CD4-positive, alpha-beta T cell treated with Interleukin-4 for 4 hours (primary cell): ENCODE measurements around the gene RHBDL3.

Experiments
- DNase-seq: peaks from one replicate; pipeline ENCODE4 v3.0.0-alpha.2; 2020

The RHBDL3 gene

DNA sequence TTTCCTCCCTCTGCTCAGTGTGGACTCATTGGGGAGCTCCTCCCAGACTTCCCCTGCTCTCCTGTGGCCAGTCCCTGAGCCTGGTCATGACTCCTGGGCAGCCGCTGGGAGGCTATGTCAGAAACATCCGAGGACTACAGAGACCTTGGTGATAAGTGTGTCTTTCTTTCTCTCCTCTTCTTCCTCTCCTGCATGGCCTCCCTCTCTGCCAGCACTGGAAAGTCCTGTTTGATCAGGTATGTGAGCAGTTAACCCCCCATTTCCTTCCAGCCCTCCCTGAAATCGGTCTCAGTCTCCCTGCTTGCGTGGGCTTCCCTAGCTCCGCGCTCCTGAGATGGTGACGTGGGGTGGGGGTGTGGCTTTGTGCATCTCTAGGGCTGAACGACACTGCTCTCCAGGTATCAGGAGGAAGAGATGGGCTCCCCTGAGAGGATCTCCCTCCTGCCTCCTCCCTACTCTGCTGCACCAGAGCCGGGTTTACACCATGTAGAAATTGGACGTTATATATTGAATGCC lies 2.1 kb downstream of the RHBDL3 start:
- no peak for DNase-seq

DNA sequence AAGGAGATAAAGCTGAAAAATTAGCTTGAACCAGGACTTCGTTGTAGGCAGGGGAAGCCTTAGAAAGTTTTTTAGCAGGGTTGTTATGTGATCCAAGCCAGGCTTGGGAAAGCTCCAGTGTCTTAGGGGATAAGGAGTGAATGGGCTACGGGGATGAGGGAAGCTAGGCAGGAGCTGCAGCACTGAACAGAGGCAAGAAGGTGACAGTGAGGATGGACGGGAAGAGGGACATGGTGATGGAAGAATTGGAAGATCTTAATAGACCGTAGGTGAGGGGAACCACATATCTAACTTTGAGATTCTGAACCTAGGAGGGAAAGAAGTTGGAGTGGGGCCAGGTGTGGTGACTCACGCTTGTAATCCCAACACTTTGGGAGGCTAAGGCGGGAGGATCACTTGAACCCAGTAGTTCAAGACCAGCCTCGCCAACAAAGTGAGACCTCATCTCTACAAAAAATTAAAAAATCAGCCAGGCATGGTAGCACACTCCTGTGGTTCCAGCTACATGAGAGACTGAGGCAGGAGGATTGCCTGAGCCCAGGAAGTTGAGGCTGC lies 3.2 kb downstream of the RHBDL3 start:
- no peak for DNase-seq

DNA sequence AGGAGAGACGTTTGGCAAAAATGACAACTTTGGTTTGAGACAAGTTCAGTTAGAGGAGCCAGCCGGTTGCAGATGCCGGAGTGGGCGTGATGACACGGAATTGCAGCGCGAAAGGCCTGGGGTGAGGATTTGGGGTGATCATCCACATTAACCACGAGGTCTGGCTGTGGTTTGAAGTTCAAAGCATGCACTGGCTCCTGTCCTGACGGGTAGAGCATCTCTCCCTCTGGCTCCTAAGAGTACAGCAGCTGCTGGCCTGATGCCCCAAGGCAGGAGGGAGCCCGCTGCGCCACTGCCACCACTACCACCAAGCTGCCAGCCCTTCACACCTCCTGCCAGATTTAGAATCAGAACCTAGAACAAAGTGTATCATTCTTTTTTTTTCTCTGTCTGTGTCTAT lies 3.7 kb downstream of the RHBDL3 start:
- no peak for DNase-seq

DNA sequence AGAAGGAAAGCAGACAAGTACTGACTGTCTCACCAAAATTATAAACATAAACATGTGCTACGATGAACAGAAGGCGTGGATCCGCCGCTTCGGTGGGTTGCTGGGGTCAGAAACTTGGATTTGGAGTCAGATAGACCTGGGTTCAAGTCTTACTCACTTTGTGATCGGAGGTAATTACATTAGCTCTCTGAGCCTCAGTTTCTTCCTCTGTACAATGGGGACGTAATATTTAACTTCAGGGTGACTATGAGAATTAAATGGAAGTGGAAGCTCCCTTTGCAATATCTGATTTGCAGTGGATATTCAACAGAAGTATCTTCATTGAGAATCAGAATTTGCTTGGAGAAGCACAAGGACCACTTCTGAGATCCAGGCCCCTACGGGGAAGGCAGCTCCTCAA lies 6.2 kb downstream of the RHBDL3 start:
- DNase-seq: no peak

DNA sequence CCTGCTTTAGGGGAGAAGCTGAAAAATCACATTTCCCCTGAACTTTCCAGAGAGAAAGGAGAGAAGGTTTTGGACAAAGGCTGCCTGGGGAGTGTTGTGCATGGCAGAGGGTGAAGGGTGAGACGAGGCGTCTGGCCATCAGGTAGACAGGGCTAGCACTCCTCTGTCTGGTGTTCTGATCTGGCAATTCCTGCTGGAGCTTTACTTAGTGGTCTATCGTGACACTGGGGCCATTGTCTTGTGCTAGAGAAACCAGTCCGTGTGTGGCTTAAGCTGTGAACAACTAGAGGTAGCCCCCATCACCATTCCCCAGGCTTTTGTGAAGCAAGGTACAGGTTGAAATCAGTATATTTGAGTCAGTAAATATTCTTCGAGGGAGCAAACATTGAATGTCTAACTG lies 8.5 kb downstream of the RHBDL3 start:
- no peak for DNase-seq

DNA sequence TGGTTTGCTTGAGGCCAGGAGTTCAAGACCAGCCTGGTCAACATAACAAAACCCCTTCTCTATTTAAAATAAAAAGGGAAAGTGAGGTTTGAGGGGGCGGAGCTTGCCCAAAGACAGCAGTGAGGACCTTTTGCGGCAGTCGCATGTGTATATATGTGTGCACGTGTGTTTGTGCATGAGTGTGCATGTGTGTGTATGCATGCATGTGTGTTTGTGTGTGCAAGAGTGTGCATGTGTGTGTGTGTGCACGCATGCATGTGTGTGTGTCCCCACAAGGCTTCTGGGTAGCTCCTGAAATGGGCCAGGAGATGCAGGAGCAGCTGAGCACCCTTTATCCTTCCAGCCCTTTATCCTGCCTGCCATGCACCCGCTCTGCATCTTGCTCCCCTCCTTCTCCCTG lies 9.0 kb downstream of the RHBDL3 start:
- DNase-seq: no peak

DNA sequence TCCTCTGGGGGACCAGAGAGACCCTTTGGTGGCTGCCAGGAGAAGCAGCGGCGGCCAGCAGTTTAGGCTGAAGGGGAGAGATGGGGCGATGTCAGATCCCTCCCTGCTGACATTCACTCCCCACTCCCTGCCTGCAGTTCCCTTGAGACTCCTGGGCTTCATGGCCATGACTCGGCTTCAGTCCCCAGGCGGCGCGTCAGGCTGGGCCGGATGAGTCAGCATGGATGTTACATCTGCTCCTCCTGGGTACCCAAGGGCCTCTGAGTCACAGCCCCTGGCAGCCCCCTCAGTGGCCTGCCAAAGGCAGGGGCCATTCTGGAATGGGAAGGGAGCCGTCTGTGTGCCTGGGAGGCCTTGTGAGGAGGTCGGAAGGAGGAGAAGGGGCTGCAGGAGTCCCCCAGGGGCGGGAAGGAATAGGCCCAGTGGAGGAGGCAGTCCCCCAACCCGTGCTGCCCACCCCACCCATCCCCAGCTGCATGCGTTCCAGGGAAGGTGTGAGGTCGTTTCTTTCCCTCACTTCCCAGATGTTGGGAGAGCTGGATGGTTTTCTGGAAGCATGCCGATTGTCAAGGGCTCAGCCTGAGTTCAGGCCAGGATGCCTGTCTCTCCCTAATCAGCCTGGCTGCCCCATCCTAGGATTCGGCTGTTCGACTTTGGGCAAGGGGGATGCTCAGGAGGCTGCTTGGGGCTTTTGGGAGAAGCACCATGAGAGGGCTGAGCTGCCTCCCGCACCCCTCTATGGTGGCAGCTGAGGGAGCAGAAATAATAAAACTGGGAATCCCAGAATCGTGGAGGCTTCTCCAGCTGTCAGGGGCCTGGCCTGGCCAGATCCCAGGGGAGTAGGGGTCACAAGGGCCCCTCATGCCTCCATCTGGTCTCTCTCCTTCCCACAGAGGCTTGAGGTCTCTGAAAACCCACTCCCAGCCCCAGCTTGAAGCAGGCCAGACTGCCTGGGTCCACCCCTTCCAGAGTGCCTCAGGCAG lies 9.7 kb downstream of the RHBDL3 start:
- DNase-seq: no peak

DNA sequence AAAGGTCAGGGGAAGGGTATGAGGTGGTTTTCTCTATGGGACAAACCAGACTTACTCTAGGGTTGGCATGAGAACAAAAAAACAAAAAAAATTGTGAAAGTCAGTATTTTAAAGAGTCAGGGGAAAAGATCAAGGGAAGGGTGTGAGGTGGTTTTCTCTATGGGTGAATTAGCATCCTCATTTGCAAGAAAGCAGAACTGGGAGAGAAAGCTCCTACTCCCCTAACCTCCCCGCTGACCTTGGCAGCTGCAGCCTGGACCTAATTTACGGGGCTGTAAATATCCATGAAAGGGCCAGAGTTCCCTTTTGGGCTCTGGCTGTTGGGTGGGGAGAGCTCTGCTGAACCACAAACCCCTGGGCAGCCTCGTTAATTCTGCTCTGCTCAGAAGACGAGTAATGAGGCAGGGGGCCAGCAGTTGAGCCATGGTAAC lies 10.6 kb downstream of the RHBDL3 start:
- no peak for DNase-seq

DNA sequence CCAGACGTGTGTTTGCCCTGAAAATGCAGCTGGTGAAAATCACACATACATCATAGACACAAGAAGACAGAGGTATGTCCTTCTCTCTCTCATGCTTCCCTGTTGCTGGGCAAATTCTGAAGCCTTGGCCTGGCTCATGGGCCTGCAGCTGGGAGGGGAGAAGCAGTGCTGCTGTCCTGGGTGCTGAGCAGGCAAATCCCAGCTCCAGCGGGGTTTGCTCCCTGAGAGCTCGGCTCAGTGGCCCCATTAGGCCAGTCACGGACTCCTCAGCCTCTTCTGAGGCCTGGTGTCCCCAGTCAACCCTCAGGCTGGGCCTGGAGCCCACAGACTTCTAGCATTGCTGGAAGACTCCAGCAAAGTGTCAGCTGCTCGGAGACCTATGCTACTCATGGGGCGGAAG lies 11.7 kb downstream of the RHBDL3 start:
- DNase-seq: no peak

DNA sequence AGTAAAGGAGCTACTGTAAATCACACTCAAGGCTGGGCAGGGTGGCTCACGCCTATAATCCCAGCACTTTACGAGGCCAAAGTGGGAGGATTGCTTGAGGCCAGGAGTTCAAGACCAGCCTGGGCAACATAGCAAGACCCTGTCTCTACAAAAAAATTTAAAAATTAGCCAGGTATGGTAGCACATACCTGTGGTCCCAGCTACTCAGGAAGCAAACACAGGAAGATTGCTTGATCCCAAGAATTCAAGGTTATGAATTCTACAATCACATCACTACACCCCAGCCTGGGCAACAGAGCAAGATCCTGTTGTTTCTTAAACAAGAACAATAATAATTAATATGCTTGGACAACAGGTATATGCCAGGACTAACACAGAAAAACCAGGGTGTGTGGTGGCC lies 13.2 kb downstream of the RHBDL3 start:
- no peak for DNase-seq

DNA sequence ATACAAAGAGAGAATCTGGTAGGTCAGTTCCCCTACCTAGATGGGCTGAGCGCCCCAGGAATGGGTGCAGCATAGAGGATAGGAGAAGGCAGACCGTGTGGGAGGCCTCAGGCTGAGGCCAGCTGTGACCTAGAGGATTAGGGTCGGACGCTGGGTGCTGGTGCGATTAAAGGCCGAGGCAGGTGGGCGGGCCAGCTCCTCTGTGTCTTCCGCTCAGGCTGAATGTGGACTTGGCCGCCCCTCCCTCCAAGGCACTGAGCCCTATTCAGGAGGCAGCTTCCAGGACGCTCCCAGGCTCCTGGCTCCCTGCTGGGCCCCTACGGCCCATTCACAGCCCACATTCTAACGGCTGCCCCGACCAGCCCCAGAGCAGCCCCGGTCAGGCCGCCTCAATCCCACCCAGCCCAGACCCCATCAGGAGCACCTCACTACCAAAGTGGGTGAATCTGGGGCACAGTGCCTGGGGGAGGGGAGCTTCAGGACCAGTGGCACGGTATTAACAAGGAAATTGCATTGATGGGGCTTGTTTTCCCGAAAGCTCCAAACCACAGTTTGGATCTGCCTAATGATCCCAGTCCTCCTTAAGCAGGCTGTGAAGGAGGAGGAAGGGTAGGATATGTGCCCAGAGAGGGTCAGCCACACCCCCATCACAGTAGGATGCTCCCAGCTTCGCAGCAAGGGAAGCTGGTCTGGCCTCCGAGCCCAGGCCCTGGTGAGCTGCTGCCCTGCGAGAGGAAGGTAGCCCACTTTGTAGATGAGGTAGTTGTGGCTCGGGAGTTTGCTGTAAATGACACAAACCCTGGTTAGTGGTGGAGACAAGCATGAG lies 14.5 kb downstream of the RHBDL3 start:
- DNase-seq: no peak

DNA sequence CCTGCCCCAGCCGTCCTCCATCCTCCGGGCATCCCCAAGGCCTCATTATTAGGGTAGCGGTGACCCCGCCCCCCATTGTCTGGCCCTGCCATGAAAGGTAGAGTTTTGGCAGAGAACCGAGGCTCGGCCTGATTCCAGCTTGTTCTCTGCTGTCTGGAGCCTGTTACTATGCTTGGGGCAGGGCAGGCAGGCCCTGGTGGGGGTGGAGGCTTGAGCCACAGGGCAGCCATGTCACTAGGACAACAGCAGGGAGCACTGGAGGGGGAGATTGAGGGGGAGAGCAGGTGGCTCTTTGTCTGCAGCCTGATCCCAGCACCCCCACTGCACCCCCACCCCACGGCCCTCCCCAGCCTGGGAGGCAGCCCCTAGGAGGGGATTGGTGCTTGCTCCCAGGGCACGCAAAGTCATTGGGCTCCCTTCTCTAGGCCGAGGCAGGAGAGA lies 15.4 kb downstream of the RHBDL3 start:
- no peak for DNase-seq

DNA sequence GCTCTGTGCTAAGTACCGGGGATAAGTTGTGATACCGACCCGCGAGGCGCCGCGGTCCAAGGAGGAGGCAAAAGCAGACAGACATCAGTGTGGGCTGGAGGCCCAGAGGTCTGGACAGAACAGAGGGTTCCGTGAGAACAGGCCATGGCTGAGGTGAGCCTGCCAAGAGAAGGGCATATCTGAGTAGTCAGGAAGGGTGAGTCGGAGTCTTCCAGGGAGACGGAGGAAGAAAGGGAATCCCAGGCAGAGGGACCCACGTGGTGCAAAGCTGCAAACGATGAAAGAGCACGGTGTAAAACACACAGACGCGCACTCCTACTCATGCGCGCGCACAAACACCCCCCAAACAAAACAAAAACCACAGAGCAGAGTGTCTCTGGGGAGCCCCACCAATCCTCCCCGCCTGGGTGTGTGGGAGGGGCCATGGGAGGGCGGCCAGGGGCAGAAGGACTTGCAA lies 18.1 kb downstream of the RHBDL3 start:
- no peak for DNase-seq

DNA sequence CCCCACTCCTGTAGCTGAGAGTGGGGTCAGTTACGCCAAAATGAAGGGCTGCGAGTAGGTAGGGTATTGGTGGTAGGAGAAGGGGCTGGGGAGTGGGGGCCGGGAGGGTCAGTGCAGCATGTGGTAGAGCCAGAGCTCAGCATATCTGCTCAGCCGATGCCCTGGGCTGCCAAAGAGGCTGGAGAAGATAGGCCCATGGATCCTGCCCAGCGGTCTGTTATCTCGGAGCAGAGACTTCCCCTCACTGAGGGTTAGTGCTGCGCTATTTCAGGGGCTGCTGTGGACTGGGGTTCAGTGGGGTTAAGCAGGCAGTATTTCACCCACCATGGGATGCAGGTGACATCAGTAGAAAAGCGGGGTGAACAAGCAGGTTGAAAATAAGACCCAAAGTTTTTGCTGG lies 19.7 kb downstream of the RHBDL3 start:
- no peak for DNase-seq

DNA sequence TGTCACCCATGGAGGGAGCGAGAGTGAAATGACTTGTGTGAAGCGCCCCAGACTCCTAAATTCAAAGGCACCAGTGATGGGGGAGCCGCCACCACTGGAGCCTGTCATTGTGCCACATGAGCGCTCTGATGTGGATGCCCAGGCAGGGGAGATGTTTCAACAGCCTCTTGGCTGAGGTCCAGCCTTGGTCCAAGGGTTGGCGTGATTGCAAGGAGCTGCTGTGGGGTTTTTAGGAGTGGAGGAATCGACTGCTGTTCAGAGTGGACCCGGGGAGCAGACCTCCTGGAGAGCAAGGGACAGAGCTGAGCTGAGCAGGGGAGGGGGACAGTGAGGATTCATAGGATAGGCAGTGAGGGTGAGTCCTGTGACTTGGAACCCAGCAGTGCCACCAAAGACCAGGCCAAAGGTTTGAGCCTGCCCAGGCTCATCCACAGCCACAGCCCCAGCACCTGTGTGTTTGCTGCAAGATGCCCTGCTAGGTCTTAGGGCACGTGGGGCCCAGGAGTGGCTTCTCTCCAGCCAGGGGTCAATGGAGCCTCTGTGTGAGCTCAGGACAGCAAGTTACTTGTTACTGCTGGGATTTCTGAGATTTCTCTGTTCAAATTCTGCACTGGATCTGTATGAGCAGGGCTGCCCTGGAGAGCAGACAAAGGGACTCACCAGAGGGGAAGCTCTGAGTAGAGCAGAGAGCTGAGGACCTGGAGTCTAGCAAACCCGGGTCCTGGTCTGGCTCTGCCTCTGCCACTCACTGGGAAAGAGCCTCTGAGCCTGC lies 20.3 kb downstream of the RHBDL3 start:
- no peak for DNase-seq

DNA sequence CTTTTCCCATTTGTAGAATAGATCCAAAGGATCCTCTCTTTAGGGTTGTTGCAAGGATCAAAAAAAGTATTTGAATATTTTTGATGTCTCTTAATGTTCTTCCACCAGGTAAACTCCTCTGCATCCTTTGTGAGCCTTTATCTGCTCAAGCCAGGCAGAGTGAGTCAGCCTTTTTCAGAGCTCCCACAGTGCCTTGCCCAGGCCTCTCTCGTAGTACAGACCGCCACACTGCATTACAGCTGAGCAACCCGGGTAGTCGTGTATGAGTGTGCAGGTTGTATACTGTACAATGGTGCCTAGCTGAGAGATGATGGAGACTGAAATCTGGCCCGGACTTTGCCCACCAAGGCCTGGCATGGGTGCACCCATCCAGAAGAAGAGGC lies 20.9 kb downstream of the RHBDL3 start:
- DNase-seq: no peak

DNA sequence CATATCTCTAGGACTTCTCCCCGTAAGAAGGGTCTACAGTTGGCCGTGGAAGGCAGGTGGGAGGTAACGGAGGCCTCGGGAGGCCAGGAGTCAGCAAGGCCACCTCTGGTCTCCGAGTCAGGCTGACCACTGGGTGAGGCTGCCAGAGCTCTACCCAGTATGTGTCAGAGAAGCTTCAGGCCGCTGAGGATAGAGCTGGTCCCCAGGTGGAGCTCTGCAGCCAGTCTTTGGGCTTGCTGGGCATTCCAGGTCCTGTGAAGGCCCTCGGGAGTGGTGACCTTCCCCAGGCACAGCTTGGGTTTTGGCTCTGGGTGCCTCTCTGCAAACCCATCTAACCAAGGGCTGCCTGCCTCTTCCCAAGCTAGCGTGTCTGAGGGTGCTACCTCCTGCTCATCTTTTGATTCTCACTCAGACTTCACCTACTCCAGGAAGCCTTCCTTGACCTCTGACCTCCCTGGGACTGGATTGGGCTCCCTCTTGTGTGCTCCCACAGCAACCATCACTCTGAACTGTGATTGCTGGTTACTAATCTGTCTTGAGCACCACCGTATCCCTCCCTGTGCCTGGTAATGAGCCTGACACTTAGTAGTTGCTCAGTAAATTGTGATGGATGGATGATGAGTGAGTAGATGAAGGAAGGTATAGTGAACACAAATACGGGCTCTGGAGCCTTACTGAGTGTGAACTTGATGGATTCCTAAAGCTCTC lies 22.3 kb downstream of the RHBDL3 start:
- DNase-seq: no peak

DNA sequence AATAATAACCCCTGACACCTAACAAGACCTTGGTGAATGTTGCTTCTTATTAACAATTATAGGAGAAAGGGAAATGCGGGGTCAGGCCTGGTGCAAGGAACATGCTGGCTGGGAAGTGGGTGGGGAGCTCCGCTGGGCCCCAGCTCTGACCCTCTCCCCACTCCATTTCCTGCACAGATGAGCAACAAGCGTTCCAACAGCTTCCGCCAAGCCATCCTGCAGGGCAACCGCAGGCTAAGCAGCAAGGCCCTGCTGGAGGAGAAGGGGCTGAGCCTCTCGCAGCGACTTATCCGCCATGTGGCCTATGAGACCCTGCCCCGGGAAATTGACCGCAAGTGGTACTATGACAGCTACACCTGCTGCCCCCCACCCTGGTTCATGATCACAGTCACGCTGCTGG lies 23.0 kb downstream of the RHBDL3 start:
- no peak for DNase-seq

DNA sequence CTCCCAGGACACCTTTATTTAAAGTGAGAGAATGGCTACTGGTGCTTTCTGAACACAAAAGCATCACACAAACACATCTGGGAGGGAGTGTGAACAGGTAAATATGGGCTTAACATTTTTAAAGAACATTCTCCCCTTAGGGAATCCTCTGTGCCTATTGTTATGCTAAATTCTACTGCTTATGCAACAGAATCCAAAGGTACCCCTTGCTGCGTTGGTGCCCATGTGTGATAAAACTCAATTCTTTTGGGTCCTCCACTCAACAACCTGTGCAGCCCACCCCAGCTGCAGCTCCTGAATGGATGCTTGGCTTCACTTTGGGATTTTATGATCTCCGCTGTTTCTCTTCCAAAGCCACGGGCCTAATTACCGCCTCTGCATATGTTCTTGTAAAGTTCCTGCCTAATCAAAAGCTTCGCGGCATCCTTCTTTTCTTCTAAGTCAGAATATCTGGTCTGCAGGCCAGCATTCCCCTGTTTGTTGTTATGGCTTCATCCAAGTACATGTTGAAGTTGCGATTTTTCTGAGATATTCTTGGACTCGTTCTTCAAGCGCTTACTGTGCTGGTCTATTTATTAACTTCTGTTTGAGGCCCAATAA lies 23.9 kb downstream of the RHBDL3 start:
- DNase-seq: no peak

DNA sequence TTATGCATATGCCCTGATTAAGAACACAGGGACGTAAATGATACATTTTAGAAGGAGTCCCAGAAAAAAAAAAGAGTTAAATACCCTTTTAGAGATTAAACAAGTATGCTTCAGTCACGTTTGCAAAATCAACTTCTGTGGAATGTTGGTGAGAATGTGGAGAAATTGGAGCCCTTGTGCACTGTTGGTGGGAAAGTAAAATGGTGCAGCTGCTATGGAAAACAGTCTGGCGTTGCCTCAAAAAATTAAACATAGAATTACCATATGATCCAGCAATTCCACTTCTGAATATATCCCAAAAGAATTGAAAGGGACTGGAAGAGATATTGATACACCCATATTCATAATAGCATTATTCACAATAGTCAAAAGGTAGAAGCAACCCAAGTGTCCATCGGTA lies 26.5 kb downstream of the RHBDL3 start:
- no peak for DNase-seq

DNA sequence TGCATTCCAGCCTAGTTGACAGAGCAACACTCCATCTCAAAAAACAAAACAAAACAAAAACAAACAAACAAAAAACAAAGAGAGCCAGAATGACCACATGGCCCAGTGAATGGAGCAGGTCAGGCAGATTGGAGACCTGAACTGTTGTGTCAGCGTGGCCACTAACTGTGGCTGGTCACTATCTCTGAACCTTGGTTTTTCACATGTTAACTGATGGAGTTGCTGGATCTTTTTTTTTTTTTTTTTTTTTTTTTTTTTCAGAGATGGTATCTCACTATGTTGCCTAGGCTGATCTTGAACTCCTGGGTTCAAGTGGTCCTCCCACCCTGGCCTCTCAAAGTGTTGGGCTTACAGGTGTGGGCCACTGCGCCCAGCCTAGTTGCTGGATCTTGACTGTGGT lies 31.8 kb downstream of the RHBDL3 start:
- DNase-seq: no peak
